Ramos (cell line): ENCODE results near the gene TMEM138.

Source experiments
- in situ Hi-C: fragments of 300-500 bp; cut with MboI; formaldehyde crosslinking; loops from one replicate; pipeline ENCODE4 v1.14.3; 2022; ENCODE audit warnings: low sequenced_read_pairs; ENCODE audit not compliant: unreplicated experiment

The TMEM138 gene

GRCh38 chr11:61401573-61401972 is 39.4 kb downstream of the TMEM138 start:
- in situ Hi-C loops: no loop called here

DNA sequence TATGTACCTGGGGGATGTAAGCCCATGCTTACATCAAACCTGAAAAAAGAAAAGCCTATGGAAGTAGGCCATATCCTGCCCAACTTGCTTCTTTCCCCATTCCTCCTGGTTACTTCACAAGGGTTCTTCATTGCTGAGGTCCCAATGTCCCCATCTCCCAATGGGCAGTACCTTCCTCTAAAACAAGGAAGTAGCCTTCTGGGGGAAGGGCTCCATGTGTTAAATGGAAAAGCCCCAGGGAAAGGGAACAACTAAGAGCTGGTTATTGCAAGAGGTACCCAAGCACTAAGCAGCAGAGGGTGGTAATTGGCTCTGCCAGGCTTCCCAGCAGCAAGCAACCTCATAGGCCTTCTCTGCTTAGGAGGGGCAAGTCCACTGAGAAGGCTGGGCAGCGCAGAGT is 41.5 kb downstream of the TMEM138 start:
- in situ Hi-C loops: no loop called here

GRCh38 chr11:61404103-61404502 is 41.9 kb downstream of the TMEM138 start:
- in situ Hi-C loops: no loop called here

DNA sequence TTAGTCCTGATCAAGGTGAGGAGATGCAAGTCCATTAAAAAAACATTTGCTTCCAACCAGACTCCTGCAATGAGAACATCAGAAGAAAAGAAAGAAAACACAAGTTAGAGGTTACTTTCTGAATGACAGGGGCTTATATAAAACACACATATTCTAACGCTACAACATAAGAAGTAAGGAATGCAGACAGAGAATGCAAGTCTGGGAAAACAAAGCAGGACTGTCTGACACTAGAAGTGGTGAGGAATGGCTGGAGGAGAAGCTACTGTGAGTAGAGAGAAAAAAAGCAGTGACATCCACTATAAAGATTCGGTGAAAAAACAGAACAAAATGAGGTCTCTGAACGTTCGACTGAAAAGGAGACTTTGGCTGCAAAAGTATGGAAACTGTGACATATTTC is 42.5 kb downstream of the TMEM138 start:
- in situ Hi-C loops: no loop called here

GRCh38 chr11:61406067-61406466 is 43.9 kb downstream of the TMEM138 start:
- in situ Hi-C loops: no loop called here

GRCh38 chr11:61406991-61407728 is 45.0 kb downstream of the TMEM138 start:
- in situ Hi-C loops: no loop called here

DNA sequence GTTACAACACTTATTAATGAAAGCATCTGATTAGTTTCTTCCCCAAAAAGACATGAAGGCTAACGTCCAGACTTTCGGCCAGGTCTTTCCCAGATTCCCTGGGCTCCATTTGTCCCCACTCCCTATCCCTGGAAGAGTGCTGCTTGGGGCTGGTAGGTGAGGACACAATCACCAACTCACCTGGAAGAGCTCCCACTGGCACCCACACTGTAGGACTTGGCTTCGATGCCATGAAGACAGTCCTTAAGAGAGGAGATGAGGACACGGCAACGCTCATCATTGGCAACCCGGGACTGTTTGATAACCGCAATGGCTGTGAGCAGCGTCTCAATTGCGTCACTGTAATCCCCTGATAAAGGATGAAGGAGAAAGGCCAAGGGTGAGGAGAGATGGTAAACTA is 49.4 kb downstream of the TMEM138 start:
- in situ Hi-C loops: no loop called here

DNA sequence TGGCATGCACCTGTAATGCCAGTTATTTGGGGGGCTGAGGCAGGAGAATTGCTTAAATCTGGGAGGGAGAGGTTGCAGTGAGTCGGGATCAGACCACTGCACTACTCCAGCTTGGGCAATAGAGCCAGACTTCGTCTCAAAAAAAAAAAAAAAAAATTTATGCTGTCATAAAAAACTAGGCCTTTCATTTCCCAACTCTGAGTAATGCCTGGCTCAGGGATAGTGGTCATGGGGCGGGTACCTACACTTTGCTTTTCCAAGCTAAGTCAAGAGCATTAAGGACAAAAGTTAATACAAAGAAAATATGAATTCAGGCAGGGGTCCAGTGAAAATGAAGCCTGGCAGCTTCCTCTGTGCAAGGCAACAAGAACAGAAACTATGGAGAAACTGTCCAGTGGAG is 51.3 kb downstream of the TMEM138 start:
- in situ Hi-C loops: no loop called here

GRCh38 chr11:61414547-61414946 is 52.4 kb downstream of the TMEM138 start:
- in situ Hi-C loops: no loop called here

DNA sequence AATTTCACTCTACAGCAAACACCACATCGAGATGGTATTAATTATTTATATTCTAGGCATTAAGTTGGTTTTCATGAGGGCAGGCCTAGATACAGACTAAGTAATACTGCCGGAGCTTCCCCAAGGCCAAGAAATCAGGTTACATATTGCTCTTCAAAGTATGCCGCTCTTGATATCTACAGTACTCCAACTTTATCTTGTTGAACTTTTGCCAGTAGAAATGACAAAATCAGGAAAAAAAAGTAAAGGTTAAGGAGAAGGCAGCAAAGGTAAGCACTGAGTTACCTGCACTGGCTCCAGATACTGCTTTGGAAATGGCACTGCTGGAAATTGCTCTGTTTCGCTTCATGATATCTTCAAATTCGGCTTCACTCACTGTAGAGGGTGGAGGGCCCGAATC is 53.2 kb downstream of the TMEM138 start:
- in situ Hi-C loops: no loop called here

- in situ Hi-C loops: no loop called here
These were observed 54.8 kb downstream of the TMEM138 start for GRCh38 chr11:61416941-61417340.

DNA sequence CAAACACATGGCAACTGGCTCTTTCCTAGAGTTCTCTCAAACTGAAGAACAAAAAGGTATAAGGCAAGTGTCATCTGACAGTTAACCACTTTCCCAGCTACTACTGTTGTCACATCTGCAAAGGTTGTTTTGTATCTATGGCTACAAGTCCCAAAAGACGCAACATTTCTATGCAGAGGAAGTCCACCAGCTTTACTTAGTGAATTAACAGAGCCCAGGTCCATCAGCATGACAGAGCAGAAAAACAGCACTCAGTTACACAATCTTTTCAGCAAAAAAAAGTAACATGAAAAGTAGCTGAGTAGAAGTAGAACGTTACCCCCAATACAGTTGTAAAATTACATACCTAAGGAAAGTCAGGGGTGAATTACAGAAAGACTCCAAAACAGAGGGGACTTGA is 55.5 kb downstream of the TMEM138 start:
- in situ Hi-C loops: no loop called here

DNA sequence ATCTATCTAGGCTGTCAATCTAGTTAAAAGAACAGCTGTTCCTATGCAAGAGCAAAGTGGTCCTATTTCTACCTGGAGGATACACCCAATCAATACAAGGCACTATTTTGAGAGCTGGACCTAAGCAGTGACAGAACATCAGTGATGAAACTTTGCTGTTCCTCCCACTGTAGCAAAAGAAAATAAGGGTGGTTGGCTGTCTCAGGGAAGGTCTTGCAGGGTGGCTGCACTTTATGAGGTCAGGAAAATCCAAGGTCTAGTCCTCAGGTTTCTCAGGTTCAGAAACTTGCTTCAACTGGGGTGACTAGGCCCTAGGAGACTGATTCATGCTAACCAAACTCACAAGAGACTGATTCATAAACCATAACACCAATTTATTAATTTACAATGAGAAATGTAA is 56.0 kb downstream of the TMEM138 start:
- in situ Hi-C loops: no loop called here
